ENCODE measurements around the gene FIBCD1. TPM values are rescaled to one million over a fixed set of nuclear protein-coding genes. Genes with fewer than 3 reads are reported as not detected.

The FIBCD1 gene
- polyA plus RNA-seq, 4 donors: 0.35 to 1.5 TPM; not detected in 2

GRCh38 chr9:130983970-130984369 is 44.9 kb upstream of the FIBCD1 start:
- FAIRE-seq (no peak), DNase-seq (no peak)
- Histone ChIP-seq H3K4me1 (ENCODE audit: control insufficient read depth in 3 of 3, insufficient read depth in 2 of 3, low read depth in 1 of 3, low read length in 2 of 3) (no peaks in the 10 kb centered on the region), H3K27ac (ENCODE audit: low read depth in 1 of 3, low read length in 2 of 3) (no peak overlapping the region), H3K27me3 (ENCODE audit: control insufficient read depth in 3 of 3, insufficient read depth in 3 of 3, low read length in 3 of 3) (peaks cover 0 to 15% (median 5%) of the 10 kb centered on the region in 3 donors), H3K36me3 (ENCODE audit: control insufficient read depth in 3 of 3, insufficient read depth in 2 of 3, low read depth in 1 of 3, low read length in 3 of 3) (no peaks in the 10 kb centered on the region), H3K4me3 (ENCODE audit: low read depth in 1 of 3, low read length in 3 of 3) (no peak overlapping the region), H3K9me3 (ENCODE audit: control insufficient read depth in 2 of 2, insufficient read depth in 1 of 2, low read depth in 1 of 2, low read length in 1 of 2) (no peaks in the 10 kb centered on the region)
- WGBS, 3 donors: 80 to 84% (median 84%) methylated on average over 11 of the region's 11 CpGs

DNA sequence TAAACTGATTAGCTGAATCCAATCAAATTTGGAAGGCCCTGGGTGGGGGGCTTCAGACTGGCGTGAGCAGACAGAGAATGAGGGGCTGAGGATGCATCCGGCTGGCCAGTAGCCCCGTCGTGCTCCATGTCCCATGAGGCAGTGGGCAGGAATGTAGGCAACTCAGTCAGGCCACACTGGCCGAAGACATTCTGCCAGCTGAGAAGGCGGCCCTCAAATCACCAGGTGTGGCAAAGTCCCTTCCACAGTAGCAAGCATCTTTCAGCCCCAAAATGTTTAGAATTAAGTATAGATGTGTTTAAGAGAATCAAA is 44.3 kb upstream of the FIBCD1 start:
- Histone ChIP-seq H3K9me3 (ENCODE audit: control insufficient read depth in 2 of 2, insufficient read depth in 1 of 2, low read depth in 1 of 2, low read length in 1 of 2) (no peaks in the 10 kb centered on the region), H3K4me1 (ENCODE audit: control insufficient read depth in 3 of 3, insufficient read depth in 2 of 3, low read depth in 1 of 3, low read length in 2 of 3) (no peaks in the 10 kb centered on the region), H3K36me3 (ENCODE audit: control insufficient read depth in 3 of 3, insufficient read depth in 2 of 3, low read depth in 1 of 3, low read length in 3 of 3) (no peaks in the 10 kb centered on the region), H3K27me3 (ENCODE audit: control insufficient read depth in 3 of 3, insufficient read depth in 3 of 3, low read length in 3 of 3) (peaks cover 0 to 15% (median 5%) of the 10 kb centered on the region in 3 donors), H3K4me3 (ENCODE audit: low read depth in 1 of 3, low read length in 3 of 3) (no peak overlapping the region), H3K27ac (ENCODE audit: low read depth in 1 of 3, low read length in 2 of 3) (no peak overlapping the region)
- FAIRE-seq (no peak), DNase-seq (no peak)
- 74 to 89% (median 83%) methylated on average over 6 of the region's 6 CpGs for WGBS, 3 donors

DNA sequence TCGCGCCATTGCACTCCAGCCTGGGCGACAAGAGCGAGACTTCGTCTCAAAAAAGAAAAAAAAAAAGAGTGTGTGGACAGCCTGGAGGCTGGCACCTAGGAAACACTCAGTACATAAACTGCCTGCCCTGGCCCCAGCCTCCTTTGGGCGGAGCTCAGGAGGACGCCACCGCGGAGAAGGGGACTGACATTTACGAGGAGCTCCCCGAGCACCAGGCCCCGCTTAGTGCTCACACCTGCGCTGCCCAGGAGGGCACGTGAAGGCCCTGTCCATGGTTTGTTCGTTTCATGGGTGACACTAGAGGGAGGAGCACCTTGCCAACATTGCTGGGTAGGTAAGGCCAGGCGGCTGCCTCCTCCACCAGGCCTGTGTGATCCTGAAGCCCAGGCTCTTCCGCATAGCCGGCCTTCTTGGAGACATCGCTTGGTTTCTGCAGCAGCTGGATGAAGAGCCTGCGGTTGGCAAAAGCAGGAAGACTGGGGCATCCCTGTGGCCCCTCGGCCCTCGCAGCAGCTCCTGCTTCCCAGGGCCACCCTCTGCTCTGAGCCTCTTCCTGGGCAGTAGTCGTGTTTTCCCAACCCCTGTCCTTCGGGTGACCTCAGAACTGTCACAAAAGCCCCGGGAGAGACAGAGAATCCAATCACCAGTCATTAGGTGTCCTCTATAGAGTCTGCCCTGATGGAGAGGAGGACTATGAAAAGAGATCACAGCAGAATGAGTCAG is 43.8 kb upstream of the FIBCD1 start:
- Histone ChIP-seq H3K9me3 (ENCODE audit: control insufficient read depth in 2 of 2, insufficient read depth in 1 of 2, low read depth in 1 of 2, low read length in 1 of 2) (no peaks in the 10 kb centered on the region), H3K27me3 (ENCODE audit: control insufficient read depth in 3 of 3, insufficient read depth in 3 of 3, low read length in 3 of 3) (peaks cover 0 to 15% (median 5%) of the 10 kb centered on the region in 3 donors), H3K4me1 (ENCODE audit: control insufficient read depth in 3 of 3, insufficient read depth in 2 of 3, low read depth in 1 of 3, low read length in 2 of 3) (no peaks in the 10 kb centered on the region), H3K36me3 (ENCODE audit: control insufficient read depth in 3 of 3, insufficient read depth in 2 of 3, low read depth in 1 of 3, low read length in 3 of 3) (no peaks in the 10 kb centered on the region), H3K27ac (ENCODE audit: low read depth in 1 of 3, low read length in 2 of 3) (no peak overlapping the region), H3K4me3 (ENCODE audit: low read depth in 1 of 3, low read length in 3 of 3) (no peak overlapping the region)
- WGBS, 3 donors: 74 to 79% (median 78%) methylated on average over 22 to 25 of the region's 25 CpGs
- DNase-seq: no peak
- FAIRE-seq: no peak

GRCh38 chr9:130981756-130982137 is 42.7 kb upstream of the FIBCD1 start:
- WGBS, 3 donors: 18 to 52% (median 35%) methylated on average over 14 of the region's 14 CpGs
- Histone ChIP-seq H3K27me3 (ENCODE audit: control insufficient read depth in 3 of 3, insufficient read depth in 3 of 3, low read length in 3 of 3) (peaks cover 0 to 11% (median 2%) of the 10 kb centered on the region in 3 donors), H3K9me3 (ENCODE audit: control insufficient read depth in 2 of 2, insufficient read depth in 1 of 2, low read depth in 1 of 2, low read length in 1 of 2) (no peaks in the 10 kb centered on the region), H3K27ac (ENCODE audit: low read depth in 1 of 3, low read length in 2 of 3) (no peak overlapping the region), H3K36me3 (ENCODE audit: control insufficient read depth in 3 of 3, insufficient read depth in 2 of 3, low read depth in 1 of 3, low read length in 3 of 3) (no peaks in the 10 kb centered on the region), H3K4me3 (ENCODE audit: low read depth in 1 of 3, low read length in 3 of 3) (no peak overlapping the region), H3K4me1 (ENCODE audit: control insufficient read depth in 3 of 3, insufficient read depth in 2 of 3, low read depth in 1 of 3, low read length in 2 of 3) (no peaks in the 10 kb centered on the region)
- FAIRE-seq (no peak), DNase-seq (no peak)

GRCh38 chr9:130981002-130981755 is 42.1 kb upstream of the FIBCD1 start:
- DNase-seq (no peak), FAIRE-seq (no peak)
- H3K27ac ChIP-seq (ENCODE audit: low read depth in 1 of 3, low read length in 2 of 3): no peak overlapping the region
- no peaks in the 10 kb centered on the region for H3K4me1 ChIP-seq (ENCODE audit: control insufficient read depth in 3 of 3, insufficient read depth in 2 of 3, low read depth in 1 of 3, low read length in 2 of 3)
- H3K9me3 ChIP-seq (ENCODE audit: control insufficient read depth in 2 of 2, insufficient read depth in 1 of 2, low read depth in 1 of 2, low read length in 1 of 2): no peaks in the 10 kb centered on the region
- H3K4me3 ChIP-seq (ENCODE audit: low read depth in 1 of 3, low read length in 3 of 3): no peak overlapping the region
- no peaks in the 10 kb centered on the region for H3K36me3 ChIP-seq (ENCODE audit: control insufficient read depth in 3 of 3, insufficient read depth in 2 of 3, low read depth in 1 of 3, low read length in 3 of 3)
- 64 to 69% (median 66%) methylated on average over 10 of the region's 10 CpGs for WGBS, 3 donors
- H3K27me3 ChIP-seq (ENCODE audit: control insufficient read depth in 3 of 3, insufficient read depth in 3 of 3, low read length in 3 of 3): peaks cover 0 to 8% (median 2%) of the 10 kb centered on the region in 3 donors

GRCh38 chr9:130980526-130980925 is 41.5 kb upstream of the FIBCD1 start:
- no peaks in the 10 kb centered on the region for H3K4me1 ChIP-seq (ENCODE audit: control insufficient read depth in 3 of 3, insufficient read depth in 2 of 3, low read depth in 1 of 3, low read length in 2 of 3)
- H3K36me3 ChIP-seq (ENCODE audit: control insufficient read depth in 3 of 3, insufficient read depth in 2 of 3, low read depth in 1 of 3, low read length in 3 of 3): no peaks in the 10 kb centered on the region
- FAIRE-seq (no peak), DNase-seq (no peak)
- no peaks in the 10 kb centered on the region for H3K9me3 ChIP-seq (ENCODE audit: control insufficient read depth in 2 of 2, insufficient read depth in 1 of 2, low read depth in 1 of 2, low read length in 1 of 2)
- H3K27me3 ChIP-seq (ENCODE audit: control insufficient read depth in 3 of 3, insufficient read depth in 3 of 3, low read length in 3 of 3): peaks cover 0 to 8% (median 2%) of the 10 kb centered on the region in 3 donors
- no peak overlapping the region for H3K27ac ChIP-seq (ENCODE audit: low read depth in 1 of 3, low read length in 2 of 3)
- no peak overlapping the region for H3K4me3 ChIP-seq (ENCODE audit: low read depth in 1 of 3, low read length in 3 of 3)
- WGBS, 3 donors: 74 to 85% (median 79%) methylated on average over 16 of the region's 16 CpGs

DNA sequence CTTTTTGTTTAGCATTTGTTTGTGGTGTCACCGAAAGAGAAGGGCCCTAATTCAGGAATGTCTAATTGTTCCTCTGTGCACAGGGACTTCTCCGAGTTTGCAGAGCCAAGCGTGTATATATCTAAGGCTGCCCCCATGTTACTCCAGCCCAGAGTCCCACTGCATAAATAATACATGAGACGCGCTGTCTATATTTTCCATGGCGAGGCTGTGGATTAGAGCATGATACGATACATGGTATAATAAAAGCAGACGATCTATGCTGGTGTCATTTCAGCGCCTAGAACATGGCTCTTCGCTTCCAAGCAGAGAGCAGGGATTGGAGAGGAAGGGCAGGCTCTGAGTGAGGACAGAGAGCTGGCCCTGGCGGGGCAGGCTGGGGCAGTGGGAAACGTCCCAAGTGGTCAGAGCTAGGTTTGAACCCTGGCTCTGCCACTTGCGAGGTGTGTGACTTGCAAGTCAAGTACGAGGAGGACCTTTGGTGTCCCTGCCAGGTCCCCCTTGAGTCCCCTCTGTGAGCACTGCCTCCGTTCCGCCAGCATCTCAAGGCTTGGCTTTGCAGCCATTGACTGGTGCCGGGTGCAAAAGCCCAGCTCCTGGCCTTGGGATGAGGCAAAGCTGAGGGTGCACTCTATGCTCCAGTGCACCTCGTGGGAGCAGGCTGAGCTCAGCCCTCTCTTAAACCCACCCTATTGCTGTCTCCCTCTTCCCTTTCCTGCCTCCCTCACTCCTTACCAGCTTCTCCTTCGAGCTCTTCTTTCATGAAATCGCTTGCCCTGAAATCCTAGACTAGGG is 40.7 kb upstream of the FIBCD1 start:
- DNase-seq (no peak), FAIRE-seq (no peak)
- peaks cover 0 to 8% (median 2%) of the 10 kb centered on the region in 3 donors for H3K27me3 ChIP-seq (ENCODE audit: control insufficient read depth in 3 of 3, insufficient read depth in 3 of 3, low read length in 3 of 3)
- no peak overlapping the region for H3K27ac ChIP-seq (ENCODE audit: low read depth in 1 of 3, low read length in 2 of 3)
- H3K9me3 ChIP-seq (ENCODE audit: control insufficient read depth in 2 of 2, insufficient read depth in 1 of 2, low read depth in 1 of 2, low read length in 1 of 2): no peaks in the 10 kb centered on the region
- no peak overlapping the region for H3K4me3 ChIP-seq (ENCODE audit: low read depth in 1 of 3, low read length in 3 of 3)
- H3K4me1 ChIP-seq (ENCODE audit: control insufficient read depth in 3 of 3, insufficient read depth in 2 of 3, low read depth in 1 of 3, low read length in 2 of 3): no peaks in the 10 kb centered on the region
- H3K36me3 ChIP-seq (ENCODE audit: control insufficient read depth in 3 of 3, insufficient read depth in 2 of 3, low read depth in 1 of 3, low read length in 3 of 3): no peaks in the 10 kb centered on the region
- 80 to 86% (median 83%) methylated on average over 20 of the region's 20 CpGs for WGBS, 3 donors

DNA sequence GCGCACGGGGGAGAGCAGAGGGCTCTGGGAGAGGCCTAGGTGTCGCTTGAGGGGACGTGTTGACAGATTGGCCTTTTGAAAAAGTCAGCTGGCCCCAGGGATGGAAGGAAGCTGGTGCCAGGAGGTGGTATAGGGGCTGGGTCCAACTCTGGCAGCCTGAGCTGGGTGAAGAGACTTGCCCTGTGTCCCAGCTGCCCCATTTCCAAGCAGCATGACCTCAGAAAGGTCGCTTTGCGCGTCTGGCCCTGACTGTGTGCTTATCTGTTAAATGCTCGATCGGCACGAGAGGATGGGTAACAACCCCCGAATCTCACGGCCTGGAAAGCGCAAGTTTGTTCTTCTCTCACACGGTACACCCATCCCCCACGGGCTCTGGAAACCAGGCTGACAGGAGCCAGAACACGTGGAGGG is 38.8 kb upstream of the FIBCD1 start:
- H3K36me3 ChIP-seq (ENCODE audit: control insufficient read depth in 3 of 3, insufficient read depth in 2 of 3, low read depth in 1 of 3, low read length in 3 of 3): no peaks in the 10 kb centered on the region
- DNase-seq (no peak), FAIRE-seq (no peak)
- H3K27ac ChIP-seq (ENCODE audit: low read depth in 1 of 3, low read length in 2 of 3): no peak overlapping the region
- WGBS, 3 donors: 49 to 61% (median 53%) methylated on average over 16 of the region's 16 CpGs
- H3K4me1 ChIP-seq (ENCODE audit: control insufficient read depth in 3 of 3, insufficient read depth in 2 of 3, low read depth in 1 of 3, low read length in 2 of 3): no peaks in the 10 kb centered on the region
- no peaks in the 10 kb centered on the region for H3K9me3 ChIP-seq (ENCODE audit: control insufficient read depth in 2 of 2, insufficient read depth in 1 of 2, low read depth in 1 of 2, low read length in 1 of 2)
- H3K4me3 ChIP-seq (ENCODE audit: low read depth in 1 of 3, low read length in 3 of 3): no peak overlapping the region
- peaks cover 0 to 15% (median 2%) of the 10 kb centered on the region in 3 donors for H3K27me3 ChIP-seq (ENCODE audit: control insufficient read depth in 3 of 3, insufficient read depth in 3 of 3, low read length in 3 of 3)

All from small intestine (tissue), 7 donors.